Mucosa of descending colon (tissue), 3 donors: ENCODE results near the gene PVALB. TPM values are rescaled to one million over a fixed set of nuclear protein-coding genes. Genes with fewer than 3 reads are reported as not detected.

Source experiments
- ATAC-seq: fragments of 200-7000 bp; cut with Tn5 transposase; one replicate; pipeline ENCODE4 v1.9.1; 2020; ENCODE audit warnings: mild to moderate bottlenecking, moderate library complexity
- DNase-seq, 3 donors: peaks; one replicate each; pipeline ENCODE4 v3.0.0-alpha.2; 2020
- H3K36me3 ChIP-seq: fragments of 200-600 bp; one replicate; pipeline ENCODE4 v1.8.0; 2021; ENCODE audit warnings: low read depth, mild to moderate bottlenecking
- H3K4me1 ChIP-seq: fragments of 200-600 bp; one replicate; pipeline ENCODE4 v1.8.0; 2021; ENCODE audit warnings: low read depth, mild to moderate bottlenecking
- H3K4me3 ChIP-seq: fragments of 200-600 bp; one replicate; pipeline ENCODE4 v1.8.0; 2021; ENCODE audit warnings: mild to moderate bottlenecking
- H3K9me3 ChIP-seq: fragments of 200-600 bp; one replicate; pipeline ENCODE4 v1.8.0; 2021; ENCODE audit warnings: mild to moderate bottlenecking
- intact Hi-C, 2 donors: fragments of 100-400 bp; cut with DNase I in 1 of 2; cut with micrococcal nuclease in 1 of 2; formaldehyde crosslinking; loops; one replicate each; pipeline versions ENCODE4 v1.11.0 to v1.11.1; 2022; cut with DNase I, micrococcal nuclease
- total RNA-seq, 3 donors: library from RNA; stranded (reverse); fragmentation: NEBNext Ultra II Directional in 2 of 3; extraction: Animal tissue kit (Norgen Biotek cat#: 25700) in 2 of 3; gene quantifications; one replicate each; pipeline versions ENCODE4 v1.2.1 to v1.2.4, GENCODE V29; 2021 to 2023
- TF ChIP-seq, protein P1 (sequence below): fragments of 200-600 bp; IDR thresholded peaks from one replicate; pipeline ENCODE4 v1.8.0; 2022; ENCODE audit warnings: antibody characterized with exemption, mild to moderate bottlenecking
- donor health status: DM: no; HTN: no; CAD: no; lungs with moderate emphysema.
- donor health status: DM: no; HTN: no; CAD: no.
- donor health status: DM: no; HTN: yes; CAD: no.

Gene PVALB
- total RNA-seq, 3 donors from 2014 or later, result not detected

DNA sequence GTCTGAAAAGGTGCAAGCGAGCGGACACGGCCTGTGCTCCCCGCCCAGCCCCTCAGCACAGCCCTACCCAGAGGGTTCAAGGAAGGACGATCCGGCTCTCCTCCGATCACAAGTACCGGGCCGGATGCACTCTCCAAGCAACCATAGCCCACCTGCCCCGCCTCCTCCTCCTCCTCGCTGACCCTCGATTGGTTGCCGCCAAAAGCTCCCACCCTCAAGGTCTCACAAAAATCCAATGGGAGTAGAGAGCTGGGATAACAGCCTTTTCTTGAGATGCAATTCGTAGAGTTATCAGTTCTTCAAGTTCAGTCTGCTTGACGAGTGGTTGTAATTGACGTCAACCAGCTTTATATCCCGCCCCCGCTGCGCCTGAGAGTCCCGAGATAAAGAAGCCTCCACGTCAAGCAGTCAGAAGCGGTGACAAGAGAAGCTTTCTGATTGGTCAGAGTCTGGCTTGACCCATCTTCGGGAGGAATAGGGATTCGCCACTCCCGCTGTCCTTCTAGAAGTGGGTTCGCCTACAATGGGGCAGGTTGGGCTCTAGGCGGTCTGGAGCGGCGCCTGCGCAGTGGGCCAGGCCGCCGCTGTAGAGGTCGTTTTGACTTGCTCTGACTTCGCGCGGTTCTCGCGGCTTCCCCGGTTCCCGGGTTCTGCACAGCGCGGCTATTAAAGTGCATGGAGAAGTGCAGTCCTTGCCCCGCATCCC, 40.7 kb downstream of the PVALB start, which contains the start of gene IFT27:
TSS of gene IFT27 (minus strand) at position 156 of the 706 bp plus-strand sequence. CDS start 412 bp downstream, outside the sequence.
- Histone ChIP-seq H3K4me3 (peak within 1 kb of the TSS; percentile 94), H3K36me3 (no peaks in the 10 kb centered on the region), H3K9me3 (no peaks in the 10 kb centered on the region), H3K4me1 (peaks cover 12% of the 10 kb centered on the region)
- TF ChIP-seq, protein P1, sequence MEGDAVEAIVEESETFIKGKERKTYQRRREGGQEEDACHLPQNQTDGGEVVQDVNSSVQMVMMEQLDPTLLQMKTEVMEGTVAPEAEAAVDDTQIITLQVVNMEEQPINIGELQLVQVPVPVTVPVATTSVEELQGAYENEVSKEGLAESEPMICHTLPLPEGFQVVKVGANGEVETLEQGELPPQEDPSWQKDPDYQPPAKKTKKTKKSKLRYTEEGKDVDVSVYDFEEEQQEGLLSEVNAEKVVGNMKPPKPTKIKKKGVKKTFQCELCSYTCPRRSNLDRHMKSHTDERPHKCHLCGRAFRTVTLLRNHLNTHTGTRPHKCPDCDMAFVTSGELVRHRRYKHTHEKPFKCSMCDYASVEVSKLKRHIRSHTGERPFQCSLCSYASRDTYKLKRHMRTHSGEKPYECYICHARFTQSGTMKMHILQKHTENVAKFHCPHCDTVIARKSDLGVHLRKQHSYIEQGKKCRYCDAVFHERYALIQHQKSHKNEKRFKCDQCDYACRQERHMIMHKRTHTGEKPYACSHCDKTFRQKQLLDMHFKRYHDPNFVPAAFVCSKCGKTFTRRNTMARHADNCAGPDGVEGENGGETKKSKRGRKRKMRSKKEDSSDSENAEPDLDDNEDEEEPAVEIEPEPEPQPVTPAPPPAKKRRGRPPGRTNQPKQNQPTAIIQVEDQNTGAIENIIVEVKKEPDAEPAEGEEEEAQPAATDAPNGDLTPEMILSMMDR, result no peak
- ATAC-seq, result peak; percentile 96
- intact Hi-C loops, result loop anchor here in 1 of 2 donors (10.0 kb wide), 1 partner anchor 231 kb away; no protein-coding TSS in a partner anchor
- DNase-seq, result peak; percentile 94 to 99 (median 97)

DNA sequence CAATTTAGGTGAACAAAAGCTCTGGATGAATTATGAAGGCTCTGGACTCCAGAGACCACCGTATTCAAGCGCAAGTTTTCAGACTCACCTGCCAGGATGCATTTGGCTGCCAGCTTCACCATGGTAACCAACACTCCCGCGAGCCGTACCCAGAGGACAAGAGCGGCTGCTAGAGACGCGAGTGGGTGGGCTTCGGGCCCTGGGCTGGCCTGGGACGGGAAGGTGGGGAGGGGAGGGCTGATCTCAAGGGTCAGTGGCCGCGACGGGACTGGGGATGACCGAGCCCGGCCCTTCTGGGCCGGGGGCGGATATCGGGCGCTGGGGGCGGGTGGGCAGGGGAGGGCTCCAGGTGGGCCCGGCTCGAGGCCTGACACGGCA, 41.3 kb downstream of the PVALB start:
- Histone ChIP-seq H3K9me3 (no peaks in the 10 kb centered on the region), H3K4me3 (peak overlapping the region; percentile 94), H3K4me1 (peaks cover 12% of the 10 kb centered on the region), H3K36me3 (no peaks in the 10 kb centered on the region)
- TF ChIP-seq, protein P1, result no peak
- ATAC-seq, result peak; percentile 4
- intact Hi-C loops, result loop anchor here in 1 of 2 donors (10.0 kb wide), 1 partner anchor 231 kb away; no protein-coding TSS in a partner anchor
- DNase-seq, result peak; percentile 46 to 76 (median 57)

DNA sequence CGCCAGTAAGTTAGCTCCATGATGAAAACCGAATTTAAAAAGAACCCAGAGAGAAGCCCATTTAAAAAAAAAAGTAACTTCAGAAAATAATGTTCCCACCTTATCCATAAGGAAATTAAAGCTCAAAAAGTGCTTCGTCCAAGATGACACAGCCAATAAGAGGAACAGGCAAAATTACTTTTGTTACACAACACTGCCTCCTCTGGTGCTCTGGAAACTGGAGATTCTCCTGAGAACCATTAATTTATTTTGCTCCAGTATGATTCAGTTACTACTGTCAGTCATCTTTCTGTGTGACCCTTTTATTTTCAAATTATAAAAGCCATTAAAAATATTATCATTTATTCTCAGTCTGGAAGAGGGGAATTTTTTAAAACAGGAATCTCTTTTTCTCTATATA, 42.9 kb downstream of the PVALB start:
- H3K36me3 ChIP-seq, result no peaks in the 10 kb centered on the region
- intact Hi-C loops, result loop anchor here in 1 of 2 donors (10.0 kb wide), 1 partner anchor 229 kb away; no protein-coding TSS in a partner anchor
- TF ChIP-seq, protein P1, result no peak
- H3K4me3 ChIP-seq, result no peak overlapping the region
- no peaks in the 10 kb centered on the region for H3K9me3 ChIP-seq
- peak in 1 of 3 donors; percentile 36 for DNase-seq
- peaks cover 12% of the 10 kb centered on the region for H3K4me1 ChIP-seq
- no peak for ATAC-seq

DNA sequence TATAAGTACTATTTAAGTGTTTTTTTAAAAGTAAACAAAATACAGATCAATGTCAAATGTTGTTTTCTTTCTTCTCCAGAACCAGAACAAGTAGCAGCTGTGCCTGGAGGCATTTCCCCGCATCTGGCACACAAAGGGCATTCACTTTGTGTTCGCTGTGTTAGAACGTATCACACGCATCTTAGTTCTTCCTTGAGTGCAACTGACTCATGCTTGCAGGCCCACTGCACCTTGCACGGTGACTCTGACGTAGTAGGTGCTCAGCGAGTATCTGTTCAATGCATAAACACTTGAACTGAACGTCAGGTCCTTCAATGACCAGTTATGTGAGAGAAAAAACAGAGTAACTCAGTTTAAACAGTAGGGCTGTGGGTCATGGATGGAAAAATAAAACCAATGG, 44.4 kb downstream of the PVALB start:
- TF ChIP-seq, protein P1, result no peak
- Histone ChIP-seq H3K4me3 (no peak overlapping the region), H3K4me1 (peaks cover 12% of the 10 kb centered on the region), H3K9me3 (no peaks in the 10 kb centered on the region), H3K36me3 (no peaks in the 10 kb centered on the region)
- ATAC-seq (no peak), DNase-seq (no peak)
- intact Hi-C loops, result loop anchor here in 1 of 2 donors (10.0 kb wide), 1 partner anchor 228 kb away; no protein-coding TSS in a partner anchor

DNA sequence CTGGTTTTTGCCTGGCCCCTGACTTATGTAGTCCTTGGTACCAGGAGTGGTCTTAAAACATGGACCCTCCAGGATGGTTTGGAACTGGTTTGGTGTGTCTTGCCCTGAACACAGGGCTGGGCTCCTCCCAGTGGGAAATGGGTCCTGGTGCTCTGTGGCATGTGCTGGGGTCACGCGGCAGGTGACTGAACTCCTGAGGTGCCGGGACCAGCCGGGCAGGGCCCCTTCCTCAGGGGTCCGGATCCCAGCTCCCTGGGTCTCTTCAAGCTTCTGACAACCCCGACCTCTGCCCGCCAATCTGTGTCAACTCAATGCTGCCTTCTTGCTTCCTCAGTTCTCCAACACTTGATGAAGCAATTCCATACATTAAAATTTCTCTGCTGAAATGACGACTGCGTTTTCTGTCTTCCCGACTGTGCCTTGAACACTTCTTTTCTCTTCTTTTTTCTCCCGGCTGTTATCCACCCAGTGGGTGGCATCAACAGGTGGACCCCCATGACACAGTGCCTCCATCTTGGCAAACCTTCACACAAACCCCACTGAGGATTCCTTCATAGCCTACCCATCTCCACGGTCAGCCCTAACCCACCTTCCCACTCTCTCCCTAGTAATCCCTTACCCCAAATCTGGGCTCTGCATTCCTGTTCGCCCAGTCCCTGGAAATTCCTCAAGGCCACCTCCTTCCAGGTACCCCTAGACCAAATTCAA, 45.3 kb downstream of the PVALB start:
- ATAC-seq, result no peak
- Histone ChIP-seq H3K9me3 (no peaks in the 10 kb centered on the region), H3K4me3 (no peak overlapping the region), H3K4me1 (peaks cover 9% of the 10 kb centered on the region), H3K36me3 (no peaks in the 10 kb centered on the region)
- DNase-seq, result no peak
- TF ChIP-seq, protein P1, result no peak
- intact Hi-C loops, result loop anchor here in 1 of 2 donors (10.0 kb wide), 1 partner anchor 227 kb away; no protein-coding TSS in a partner anchor
